Bronchial epithelial cell (primary cell): Measurements from ENCODE around the gene RNF44. TPM values are rescaled to one million over a fixed set of nuclear protein-coding genes. Genes with fewer than 3 reads are reported as not detected.

Experiments
- DNase-seq: peaks from one replicate; pipeline ENCODE4 v3.0.0-alpha.2; 2010; ENCODE audit warnings: low read depth
- FAIRE-seq: peaks from 2 replicates; lab custom pipeline; 2011; peaks lifted over from hg19 to GRCh38; lab: Jason Lieb, UNC
- H3K27me3 ChIP-seq: 2 replicates; pipeline ENCODE4 v1.5.1; 2011; ENCODE audit warnings: low read length; ENCODE audit not compliant: control insufficient read depth, insufficient read depth
- H3K36me3 ChIP-seq: 2 replicates; pipeline ENCODE4 v1.5.1; 2011; ENCODE audit warnings: low read length; ENCODE audit not compliant: control insufficient read depth, insufficient read depth
- H3K4me3 ChIP-seq: 2 replicates; pipeline ENCODE4 v1.5.1; 2011; ENCODE audit warnings: mild to moderate bottlenecking, low read depth, low read length, control low read depth
- CTCF ChIP-seq: IDR thresholded peaks from 2 replicates; pipeline ENCODE4 v1.5.1; 2011; ENCODE audit warnings: mild to moderate bottlenecking, moderate library complexity, low read length, control low read depth, inconsistent platforms; ENCODE audit not compliant: insufficient read depth, severe bottlenecking
- total RNA-seq: library from RNA; depleted of rRNA; stranded (reverse); fragments of >200 nt; gene quantifications from 2 replicates; pipeline ENCODE4 v1.2.1, GENCODE V29; 2014

The RNF44 gene
- total RNA-seq, 1 donor from 2014 or later: 2.1 TPM

- FAIRE-seq (no peak), DNase-seq (no peak)
- peaks cover 13% of the 10 kb centered on the region for H3K36me3 ChIP-seq
- H3K27me3 ChIP-seq: no peaks in the 10 kb centered on the region
- H3K4me3 ChIP-seq: no peak overlapping the region
- TF ChIP-seq CTCF: no peak
Measured at GRCh38 chr5:176524138-176524537, 13.1 kb downstream of the RNF44 start.

GRCh38 chr5:176521699-176522263 lies 15.4 kb downstream of the RNF44 start:
- Histone ChIP-seq H3K27me3 (no peaks in the 10 kb centered on the region), H3K36me3 (no peaks in the 10 kb centered on the region), H3K4me3 (no peak overlapping the region)
- DNase-seq (no peak), FAIRE-seq (no peak)
- no peak for TF ChIP-seq CTCF

- Histone ChIP-seq H3K36me3 (no peaks in the 10 kb centered on the region), H3K27me3 (no peaks in the 10 kb centered on the region), H3K4me3 (no peak overlapping the region)
- no peak for FAIRE-seq
- TF ChIP-seq CTCF: no peak
- no peak for DNase-seq
Measured at GRCh38 chr5:176521286-176521685, 15.9 kb downstream of the RNF44 start.

GRCh38 chr5:176519810-176520720 lies 17.1 kb downstream of the RNF44 start:
- TF ChIP-seq CTCF: no peak
- no peaks in the 10 kb centered on the region for H3K36me3 ChIP-seq
- no peak overlapping the region for H3K4me3 ChIP-seq
- no peaks in the 10 kb centered on the region for H3K27me3 ChIP-seq
- FAIRE-seq: no peak
- DNase-seq: no peak

GRCh38 chr5:176517053-176517661 lies 20.0 kb downstream of the RNF44 start:
- no peaks in the 10 kb centered on the region for H3K27me3 ChIP-seq
- FAIRE-seq (no peak), DNase-seq (no peak)
- H3K4me3 ChIP-seq: no peak overlapping the region
- no peaks in the 10 kb centered on the region for H3K36me3 ChIP-seq
- TF ChIP-seq CTCF: no peak
